Thymus (tissue), 11 donors: ENCODE results near the gene PGM5. TPM values are rescaled to one million over a fixed set of nuclear protein-coding genes. Genes with fewer than 3 reads are reported as not detected.

ENCODE experiments used
- DNase-seq, 9 donors: peaks; one replicate each; pipeline ENCODE4 v3.0.0-alpha.2; 2013; ENCODE audit warnings: low spot score in 9 of 9, low read depth in 6 of 9, missing footprints in 1 of 9
- H3K27ac ChIP-seq, 2 donors: one replicate each; pipeline ENCODE4 v1.5.1; 2013; ENCODE audit warnings: control low read depth in 1 of 2, low read depth in 1 of 2, low read length in 1 of 2, mild to moderate bottlenecking in 1 of 2, moderate library complexity in 1 of 2
- H3K27me3 ChIP-seq, 2 donors: one replicate each; pipeline ENCODE4 v1.5.1; 2013; ENCODE audit warnings: low read length in 1 of 2; ENCODE audit not compliant: control insufficient read depth in 2 of 2, insufficient read depth in 1 of 2
- H3K36me3 ChIP-seq, 2 donors: one replicate each; pipeline ENCODE4 v1.5.1; 2013; ENCODE audit warnings: low read length in 1 of 2, mild to moderate bottlenecking in 1 of 2, moderate library complexity in 1 of 2; ENCODE audit not compliant: control insufficient read depth in 2 of 2, insufficient read depth in 2 of 2
- H3K4me1 ChIP-seq, 2 donors: one replicate each; pipeline ENCODE4 v1.5.1; 2013; ENCODE audit warnings: low read length in 2 of 2; ENCODE audit not compliant: control insufficient read depth in 2 of 2, insufficient read depth in 2 of 2
- H3K4me3 ChIP-seq, 2 donors: one replicate each; pipeline ENCODE4 v1.5.1; 2013; ENCODE audit warnings: low read length in 2 of 2, control low read depth in 1 of 2, mild to moderate bottlenecking in 1 of 2
- H3K9me3 ChIP-seq, 2 donors: one replicate each; pipeline ENCODE4 v1.5.1; 2013; ENCODE audit warnings: low read length in 1 of 2, mild to moderate bottlenecking in 1 of 2; ENCODE audit not compliant: control insufficient read depth in 2 of 2, insufficient read depth in 1 of 2
- WGBS: extraction: QIAGEN DNeasy Blood & Tissue Kit; methylation state at CpG from one replicate; pipeline ENCODE4 v1.1.7; 2013; 5-methylcytosine and 5-hydroxymethylcytosine counted together
- polyA plus RNA-seq: library from polyadenylated mRNA; stranded (reverse); fragments of 200-250 nt; gene quantifications from one replicate; pipeline ENCODE4 v1.2.3, GENCODE V29; 2013
- total RNA-seq: library from RNA; stranded (reverse); fragments of 120-200 nt; gene quantifications from one replicate; pipeline ENCODE4 v1.2.4, GENCODE V29; 2013
- donor health status: healthy.

Gene PGM5
- total and polyA plus RNA-seq, 2 donors: 4.3 to 5.2 TPM

GRCh38 chr9:68419901-68420300 lies 63.5 kb downstream of the PGM5 start:
- H3K4me3 ChIP-seq: no peak overlapping the region
- H3K4me1 ChIP-seq: no peaks in the 10 kb centered on the region
- no peaks in the 10 kb centered on the region for H3K36me3 ChIP-seq
- no peaks in the 10 kb centered on the region for H3K9me3 ChIP-seq
- H3K27ac ChIP-seq: no peak overlapping the region
- peaks cover 0 to 3% of the 10 kb centered on the region in 2 donors for H3K27me3 ChIP-seq
- no peak for DNase-seq
- 87% methylated on average over 3 of the region's 3 CpGs for WGBS

- Histone ChIP-seq H3K36me3 (no peaks in the 10 kb centered on the region), H3K27me3 (no peaks in the 10 kb centered on the region), H3K4me1 (no peaks in the 10 kb centered on the region), H3K27ac (no peak overlapping the region), H3K4me3 (no peak overlapping the region), H3K9me3 (no peaks in the 10 kb centered on the region)
- WGBS: 95% methylated on average over 1 of the region's 1 CpG
- no peak for DNase-seq
Observed at GRCh38 chr9:68426755-68427154, 70.3 kb downstream of the PGM5 start.

- H3K27ac ChIP-seq: no peak overlapping the region
- no peaks in the 10 kb centered on the region for H3K27me3 ChIP-seq
- H3K4me3 ChIP-seq: no peak overlapping the region
- H3K9me3 ChIP-seq: no peaks in the 10 kb centered on the region
- no peaks in the 10 kb centered on the region for H3K4me1 ChIP-seq
- no peak for DNase-seq
- H3K36me3 ChIP-seq: no peaks in the 10 kb centered on the region
Observed at GRCh38 chr9:68427216-68427977, 71.0 kb downstream of the PGM5 start.

GRCh38 chr9:68428481-68428880 lies 72.1 kb downstream of the PGM5 start:
- Histone ChIP-seq H3K4me1 (no peaks in the 10 kb centered on the region), H3K27ac (no peak overlapping the region), H3K27me3 (no peaks in the 10 kb centered on the region), H3K4me3 (no peak overlapping the region), H3K9me3 (no peaks in the 10 kb centered on the region), H3K36me3 (no peaks in the 10 kb centered on the region)
- DNase-seq: no peak
- WGBS: 96% methylated on average over 2 of the region's 2 CpGs

GRCh38 chr9:68429631-68430030 lies 73.2 kb downstream of the PGM5 start:
- H3K27me3 ChIP-seq: no peaks in the 10 kb centered on the region
- no peak for DNase-seq
- H3K27ac ChIP-seq: no peak overlapping the region
- H3K36me3 ChIP-seq: no peaks in the 10 kb centered on the region
- no peak overlapping the region for H3K4me3 ChIP-seq
- 96% methylated on average over 2 of the region's 2 CpGs for WGBS
- H3K9me3 ChIP-seq: no peaks in the 10 kb centered on the region
- H3K4me1 ChIP-seq: no peaks in the 10 kb centered on the region

GRCh38 chr9:68431307-68431706 lies 74.9 kb downstream of the PGM5 start:
- DNase-seq: no peak
- WGBS: 97% methylated on average over 1 of the region's 1 CpG
- no peaks in the 10 kb centered on the region for H3K27me3 ChIP-seq

GRCh38 chr9:68433531-68434110 lies 77.2 kb downstream of the PGM5 start:
- Histone ChIP-seq H3K4me1 (no peaks in the 10 kb centered on the region), H3K9me3 (no peaks in the 10 kb centered on the region), H3K36me3 (no peaks in the 10 kb centered on the region), H3K27ac (no peak overlapping the region), H3K27me3 (no peaks in the 10 kb centered on the region), H3K4me3 (no peak overlapping the region)
- DNase-seq: no peak
- WGBS: 94% methylated on average over 6 of the region's 6 CpGs

More at GRCh38 chr9:68431307-68431706, 74.9 kb downstream of the PGM5 start:
- no peaks in the 10 kb centered on the region for H3K36me3 ChIP-seq
- no peaks in the 10 kb centered on the region for H3K9me3 ChIP-seq
- no peaks in the 10 kb centered on the region for H3K4me1 ChIP-seq
- H3K4me3 ChIP-seq: no peak overlapping the region
- H3K27ac ChIP-seq: no peak overlapping the region

- Histone ChIP-seq H3K27ac (no peak overlapping the region), H3K4me1 (no peaks in the 10 kb centered on the region), H3K9me3 (no peaks in the 10 kb centered on the region), H3K27me3 (no peaks in the 10 kb centered on the region), H3K36me3 (no peaks in the 10 kb centered on the region), H3K4me3 (no peak overlapping the region)
- no peak for DNase-seq
- WGBS: 91% methylated on average over 7 of the region's 7 CpGs
Observed at GRCh38 chr9:68437785-68438184, 81.4 kb downstream of the PGM5 start.

- Histone ChIP-seq H3K9me3 (no peaks in the 10 kb centered on the region), H3K4me1 (no peaks in the 10 kb centered on the region)
- 90% methylated on average over 2 of the region's 2 CpGs for WGBS
Observed at GRCh38 chr9:68443624-68444023, 87.2 kb downstream of the PGM5 start.

More at GRCh38 chr9:68443624-68444023, 87.2 kb downstream of the PGM5 start:
- no peak overlapping the region for H3K4me3 ChIP-seq
- no peak overlapping the region for H3K27ac ChIP-seq
- H3K36me3 ChIP-seq: no peaks in the 10 kb centered on the region
- no peak for DNase-seq
- no peaks in the 10 kb centered on the region for H3K27me3 ChIP-seq
